MCF 10A (cell line): ENCODE data around the gene CAMTA1. TPM values are rescaled to one million over a fixed set of nuclear protein-coding genes. Genes with fewer than 3 reads are reported as not detected.

Experiments used
- BruUV-seq: library from RNA; stranded (reverse); fragments of 400-500 nt; replicated peaks from 2 replicates; lab custom pipeline; 2021; lab: Mats Ljungman, UMichigan
- CTCF ChIA-PET: fragments of 300-600 bp; sonication (Branson Sonifier 250); formaldehyde crosslinking; extraction: SDS; loops from one replicate; lab custom pipeline; 2021; ENCODE audit warnings: antibody characterized with exemption, inconsistent platforms; lab: Yijun Ruan, JAX
- POLR2A ChIA-PET: fragments of 300-600, 350-650 bp; sonication (Branson Sonifier 250); formaldehyde crosslinking; extraction: SDS; loops from one replicate; lab custom pipeline; 2020; ENCODE audit warnings: antibody characterized with exemption, inconsistent platforms; lab: Yijun Ruan, JAX
- DNase-seq: peaks from one replicate; pipeline ENCODE4 v3.0.0-alpha.2; 2018; ENCODE audit not compliant: unreplicated experiment
- H3K27ac Mint-ChIP-seq: one replicate; pipeline ENCODE4 v1.8.0; 2022; ENCODE audit warnings: mild to moderate bottlenecking, low read depth, mixed read lengths; ENCODE audit not compliant: unreplicated experiment
- H3K27me3 Mint-ChIP-seq: one replicate; pipeline ENCODE4 v1.8.0; 2022; ENCODE audit warnings: mixed read lengths; ENCODE audit not compliant: insufficient read depth, unreplicated experiment
- H3K36me3 Mint-ChIP-seq: one replicate; pipeline ENCODE4 v1.8.0; 2022; ENCODE audit warnings: mild to moderate bottlenecking, moderate library complexity, mixed read lengths; ENCODE audit not compliant: insufficient read depth, unreplicated experiment
- H3K4me1 Mint-ChIP-seq: one replicate; pipeline ENCODE4 v1.8.0; 2022; ENCODE audit warnings: mixed read lengths; ENCODE audit not compliant: insufficient read depth, unreplicated experiment
- H3K4me3 Mint-ChIP-seq: one replicate; pipeline ENCODE4 v1.8.0; 2022; ENCODE audit warnings: mild to moderate bottlenecking, moderate library complexity, mixed read lengths; ENCODE audit not compliant: unreplicated experiment
- H3K9me3 Mint-ChIP-seq: one replicate; pipeline ENCODE4 v1.8.0; 2022; ENCODE audit warnings: mixed read lengths; ENCODE audit not compliant: unreplicated experiment
- CTCF ChIP-seq: fragments of 200-600 bp; IDR thresholded peaks from one replicate; pipeline ENCODE4 v1.8.0; 2022; ENCODE audit warnings: antibody characterized with exemption, mild to moderate bottlenecking; ENCODE audit not compliant: unreplicated experiment
- intact Hi-C: fragments of 100-400 bp; cut with micrococcal nuclease; formaldehyde crosslinking; loops from 2 replicates; pipeline ENCODE4 v1.14.1; 2022
- total RNA-seq: library from RNA; stranded (reverse); gene quantifications from 2 replicates; pipeline ENCODE4 v1.2.3, GENCODE V29; 2022

The CAMTA1 gene
- total RNA-seq, 1 experiment from 2014 or later = 74.1 TPM

- no TSS peak for BruUV-seq
- peaks cover 10% of the 10 kb centered on the region for H3K4me1 Mint-ChIP-seq
- no peak for TF ChIP-seq CTCF
- H3K27ac Mint-ChIP-seq = peak overlapping the region; percentile 80
- peaks cover 45% of the 10 kb centered on the region for H3K27me3 Mint-ChIP-seq
- intact Hi-C loops = no loop called here
- H3K9me3 Mint-ChIP-seq = no peaks in the 10 kb centered on the region
- ChIA-PET CTCF (interaction anchor here (3.1 kb wide), 1 partner anchor 102 kb away, joined by 24 read pairs; no protein-coding TSS in a partner anchor), POLR2A (interaction anchor here (0.7 to 1.9 kb wide), 5 partner anchors 10 to 17 kb away, joined by 3 to 12 read pairs (median 3); partner anchors contain the start of gene PER3)
- H3K4me3 Mint-ChIP-seq = peak overlapping the region; percentile 84
- no peak for DNase-seq
- peaks cover 17% of the 10 kb centered on the region for H3K36me3 Mint-ChIP-seq
Measured at GRCh38 chr1:7770669-7770996, 985.4 kb downstream of the CAMTA1 start.

- peaks cover 10% of the 10 kb centered on the region for H3K4me1 Mint-ChIP-seq
- H3K27ac Mint-ChIP-seq = peak within 1 kb of the TSS; percentile 80
- no peaks in the 10 kb centered on the region for H3K9me3 Mint-ChIP-seq
- peak; percentile 76 for DNase-seq
- H3K4me3 Mint-ChIP-seq = peak within 1 kb of the TSS; percentile 84
- intact Hi-C loops = no loop called here
- no TSS peak for BruUV-seq
- H3K27me3 Mint-ChIP-seq = peaks cover 40% of the 10 kb centered on the region
- no peak for TF ChIP-seq CTCF
- ChIA-PET POLR2A (interaction anchor here (0.5 to 1.9 kb wide), 8 partner anchors 9 to 76 kb away, joined by 3 to 12 read pairs (median 3); partner anchors contain the start of gene PER3), CTCF (interaction anchor here (0.5 to 1.3 kb wide), 3 partner anchors 19 to 104 kb away, joined by 3 to 5 read pairs (median 4); no protein-coding TSS in a partner anchor)
- H3K36me3 Mint-ChIP-seq = peaks cover 23% of the 10 kb centered on the region
Measured at GRCh38 chr1:7770997-7771822, 986.0 kb downstream of the CAMTA1 start, which contains the start of gene VAMP3. VAMP3 (plus strand) TSS chr1:7771296; CDS start chr1:7771384, 88 bp downstream.

GRCh38 chr1:7771823-7772299 lies 986.6 kb downstream of the CAMTA1 start:
- H3K27me3 Mint-ChIP-seq = peaks cover 33% of the 10 kb centered on the region
- no peak for DNase-seq
- POLR2A ChIA-PET = interaction anchor here (0.5 to 1.9 kb wide), 7 partner anchors 9 to 77 kb away, joined by 3 to 12 read pairs (median 3); partner anchors contain the start of gene PER3
- TF ChIP-seq CTCF = no peak
- CTCF ChIA-PET = interaction anchor here (1.0 to 1.4 kb wide), 3 partner anchors 20 to 105 kb away, joined by 4 to 5 read pairs (median 4); no protein-coding TSS in a partner anchor
- peak overlapping the region; percentile 80 for H3K27ac Mint-ChIP-seq
- BruUV-seq = TSS peak; percentile 37
- peaks cover 29% of the 10 kb centered on the region for H3K36me3 Mint-ChIP-seq
- intact Hi-C loops = no loop called here
- peaks cover 10% of the 10 kb centered on the region for H3K4me1 Mint-ChIP-seq
- no peaks in the 10 kb centered on the region for H3K9me3 Mint-ChIP-seq
- H3K4me3 Mint-ChIP-seq = peak overlapping the region; percentile 84

- BruUV-seq = no TSS peak
- H3K36me3 Mint-ChIP-seq = peaks cover 64% of the 10 kb centered on the region
- no peaks in the 10 kb centered on the region for H3K9me3 Mint-ChIP-seq
- no peak overlapping the region for H3K4me3 Mint-ChIP-seq
- TF ChIP-seq CTCF = no peak
- ChIA-PET CTCF (interaction anchor here (1.4 kb wide), 1 partner anchor 24 kb away, joined by 5 read pairs; no protein-coding TSS in a partner anchor), POLR2A (interaction anchor here (1.1 kb wide), 1 partner anchor 12 kb away, joined by 3 read pairs; no protein-coding TSS in a partner anchor)
- no peak overlapping the region for H3K27ac Mint-ChIP-seq
- no peak for DNase-seq
- H3K27me3 Mint-ChIP-seq = no peaks in the 10 kb centered on the region
- intact Hi-C loops = no loop called here
- H3K4me1 Mint-ChIP-seq = peaks cover 5% of the 10 kb centered on the region
Measured at GRCh38 chr1:7777591-7777990, 992.3 kb downstream of the CAMTA1 start.
